Fibroblast of skin of scalp (primary cell): ENCODE measurements around the gene TRIM28.
"Not testable (repeated sequence)": the region's sequence is repeated elsewhere in the genome, so short reads cannot be mapped to it uniquely, and the experiment has no call there.

Experiments used
- DNase-seq: peaks from one replicate; pipeline ENCODE4 v3.0.0-alpha.2; 2013

TRIM28 gene

DNA sequence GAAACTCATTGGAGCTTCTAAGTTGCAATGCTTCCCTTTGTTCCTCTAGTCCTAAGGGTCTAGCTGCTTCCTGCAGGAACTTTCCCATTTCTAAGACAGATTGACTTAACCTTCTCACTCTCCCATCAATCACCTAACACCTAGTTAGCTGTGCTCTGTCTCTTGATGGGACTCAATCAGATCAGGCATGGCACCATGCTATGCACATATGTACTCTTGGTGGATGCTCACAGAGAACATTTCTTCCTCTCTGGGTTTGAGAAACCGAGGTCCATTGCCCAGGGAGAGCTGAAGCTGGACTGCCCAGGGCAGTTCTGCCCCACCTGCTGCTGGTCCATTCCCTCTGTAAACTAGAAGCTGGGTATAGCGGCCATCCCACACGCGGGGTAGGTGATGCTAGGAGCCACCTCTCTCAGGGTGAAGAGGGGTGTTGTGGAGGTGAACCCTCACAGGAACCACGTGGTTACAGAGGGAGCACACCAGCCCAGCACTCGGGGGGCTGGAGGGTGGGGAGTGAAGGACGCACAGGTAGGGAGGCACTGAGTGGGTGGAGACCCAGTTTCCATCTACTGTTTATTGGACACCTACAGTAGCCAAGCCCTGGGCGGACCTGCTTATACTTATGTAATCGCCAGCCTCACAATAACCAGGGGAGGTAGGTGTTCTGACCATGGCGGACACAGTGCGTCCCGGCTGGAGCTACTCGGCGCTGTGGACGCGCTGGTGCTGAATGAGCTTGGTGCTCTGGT lies 17.7 kb downstream of the TRIM28 start:
- no peak for DNase-seq

DNA sequence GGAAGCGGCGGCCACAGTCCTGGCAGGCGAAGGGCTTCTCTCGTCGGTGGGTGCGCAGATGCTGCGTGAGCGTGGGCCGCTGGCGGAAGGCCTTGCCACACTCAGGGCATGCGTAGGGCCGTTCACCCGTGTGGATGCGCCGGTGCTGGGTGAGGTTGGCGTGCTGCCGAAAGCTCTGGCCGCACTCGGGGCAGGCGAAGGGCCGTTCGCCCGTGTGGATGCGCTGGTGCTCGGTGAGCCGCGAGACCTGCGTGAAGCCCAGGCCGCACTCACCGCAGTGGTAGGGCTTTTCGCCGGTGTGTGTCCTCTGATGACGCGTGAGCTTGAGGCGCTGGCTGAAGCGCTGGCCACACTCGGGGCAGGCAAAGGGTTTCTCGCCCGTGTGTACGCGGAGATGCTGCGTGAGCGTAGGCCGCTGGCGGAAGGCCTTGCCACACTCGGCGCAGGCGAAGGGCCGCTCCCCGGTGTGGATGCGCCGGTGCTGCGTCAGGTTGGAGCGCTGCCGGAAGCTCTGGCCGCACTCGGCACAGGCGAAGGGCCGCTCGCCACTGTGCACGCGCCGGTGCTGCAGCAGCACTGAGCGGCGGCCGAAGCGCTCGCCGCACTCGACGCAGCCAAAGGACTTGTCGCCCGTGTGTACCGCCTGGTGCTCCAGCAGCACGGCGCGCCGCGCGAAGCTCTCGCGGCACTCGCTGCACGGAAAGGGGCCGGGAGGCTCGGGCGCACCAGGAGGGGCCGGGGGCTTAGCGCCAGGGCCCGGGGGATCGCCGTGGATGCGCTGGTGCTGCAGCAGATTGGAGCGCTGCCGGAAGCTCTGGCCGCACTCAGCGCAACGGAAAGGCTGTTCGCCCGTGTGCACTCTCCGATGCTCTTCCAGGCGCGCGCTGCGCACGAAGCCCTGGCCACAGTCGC lies 18.5 kb downstream of the TRIM28 start:
- DNase-seq, result peak; percentile 17

DNA sequence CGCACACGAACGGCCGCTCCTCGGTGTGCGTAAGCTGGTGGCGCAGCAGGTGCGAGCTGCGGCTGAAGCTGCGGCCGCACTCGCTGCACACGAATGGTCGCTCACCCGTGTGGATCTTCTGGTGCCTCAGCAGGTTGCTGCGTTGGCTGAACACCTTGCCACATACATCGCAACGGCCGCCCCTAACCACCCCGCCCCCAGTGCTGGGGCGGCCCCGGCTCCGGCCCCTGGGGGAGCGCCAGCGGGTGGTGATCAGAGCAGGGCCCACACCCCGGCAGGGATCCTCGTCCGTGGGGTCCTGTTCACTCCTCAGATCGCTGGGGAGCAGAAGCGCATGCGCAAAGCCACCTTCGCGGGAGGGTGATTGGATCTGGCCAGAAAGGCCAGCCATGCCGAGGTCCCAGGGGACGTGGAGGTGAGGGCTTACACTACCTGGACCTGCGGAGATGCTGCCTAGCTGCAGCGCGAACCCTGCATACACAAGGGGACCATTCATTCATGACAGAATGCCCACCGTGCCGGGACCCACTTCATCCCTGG lies 19.2 kb downstream of the TRIM28 start:
- no peak for DNase-seq

DNA sequence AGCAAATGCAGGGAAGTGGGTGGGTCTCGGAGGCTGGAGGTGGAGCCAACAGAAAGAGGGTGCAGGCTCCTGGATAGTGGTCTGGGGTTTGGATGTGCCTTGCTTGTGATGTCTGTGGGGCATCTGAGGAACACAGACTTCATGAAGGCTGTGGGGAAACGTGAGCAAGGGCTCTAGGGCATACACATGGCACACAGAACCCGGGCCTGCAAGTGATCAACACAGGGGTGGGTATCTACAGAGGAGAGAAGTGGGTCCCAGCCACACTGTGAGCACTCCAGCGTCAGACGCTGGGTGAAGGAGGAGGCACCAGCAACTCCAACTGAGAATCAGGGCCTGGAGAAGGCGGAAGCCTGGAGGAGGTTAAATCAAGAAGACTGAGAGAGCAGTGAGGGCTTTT lies 20.0 kb downstream of the TRIM28 start:
- DNase-seq, result no peak

DNA sequence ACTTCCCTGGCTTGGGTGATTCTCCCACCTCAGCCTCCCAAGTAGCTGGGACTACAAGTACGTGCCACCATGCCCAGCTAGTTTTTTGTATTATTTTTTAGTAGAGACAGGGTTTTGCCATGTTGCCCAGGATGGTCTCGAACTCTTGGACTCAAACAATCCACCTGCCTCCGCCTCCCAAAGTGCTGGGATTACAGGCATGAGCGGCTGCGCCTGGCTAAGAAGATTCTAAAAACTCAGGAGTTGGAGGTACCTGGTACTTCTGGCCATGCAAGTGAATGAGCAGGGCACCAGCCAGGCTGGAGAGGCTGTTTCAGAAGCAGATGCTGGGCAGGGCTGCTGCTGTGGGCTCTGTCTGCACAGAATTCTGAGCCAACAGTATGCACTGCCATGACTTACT lies 23.1 kb downstream of the TRIM28 start:
- DNase-seq, result no peak

DNA sequence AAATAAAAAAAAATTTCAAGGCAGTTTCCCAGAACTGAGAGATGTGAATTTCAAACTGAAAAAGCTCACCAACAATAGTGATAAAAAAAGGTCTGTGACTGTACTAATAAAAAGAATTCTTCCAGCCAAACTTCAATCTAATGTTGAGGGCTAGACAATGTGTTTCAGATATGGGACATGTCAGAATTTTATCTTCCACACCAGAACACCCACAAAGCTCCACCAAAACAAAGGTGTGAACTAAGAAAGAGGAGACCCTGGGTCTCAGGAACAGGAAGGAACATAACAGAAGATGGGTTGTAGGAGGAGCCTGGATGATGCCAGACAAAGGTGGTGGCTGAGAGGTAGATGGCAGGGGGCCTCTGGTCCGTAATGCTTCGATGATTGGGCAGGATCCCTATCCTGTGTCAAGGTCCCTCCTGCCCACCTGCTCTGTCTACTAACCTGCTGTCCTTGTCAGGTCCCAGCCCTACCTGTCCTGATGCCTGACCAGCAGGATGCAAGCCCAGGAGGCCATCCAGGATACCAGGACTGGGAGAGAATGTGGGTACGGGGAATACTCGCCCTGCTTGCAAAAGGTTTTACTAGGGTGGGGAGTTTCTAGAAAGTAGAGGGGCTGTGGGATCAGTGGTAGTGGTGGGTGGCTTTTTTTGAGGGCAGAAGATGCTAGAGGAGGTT lies 24.7 kb downstream of the TRIM28 start:
- no peak for DNase-seq

DNA sequence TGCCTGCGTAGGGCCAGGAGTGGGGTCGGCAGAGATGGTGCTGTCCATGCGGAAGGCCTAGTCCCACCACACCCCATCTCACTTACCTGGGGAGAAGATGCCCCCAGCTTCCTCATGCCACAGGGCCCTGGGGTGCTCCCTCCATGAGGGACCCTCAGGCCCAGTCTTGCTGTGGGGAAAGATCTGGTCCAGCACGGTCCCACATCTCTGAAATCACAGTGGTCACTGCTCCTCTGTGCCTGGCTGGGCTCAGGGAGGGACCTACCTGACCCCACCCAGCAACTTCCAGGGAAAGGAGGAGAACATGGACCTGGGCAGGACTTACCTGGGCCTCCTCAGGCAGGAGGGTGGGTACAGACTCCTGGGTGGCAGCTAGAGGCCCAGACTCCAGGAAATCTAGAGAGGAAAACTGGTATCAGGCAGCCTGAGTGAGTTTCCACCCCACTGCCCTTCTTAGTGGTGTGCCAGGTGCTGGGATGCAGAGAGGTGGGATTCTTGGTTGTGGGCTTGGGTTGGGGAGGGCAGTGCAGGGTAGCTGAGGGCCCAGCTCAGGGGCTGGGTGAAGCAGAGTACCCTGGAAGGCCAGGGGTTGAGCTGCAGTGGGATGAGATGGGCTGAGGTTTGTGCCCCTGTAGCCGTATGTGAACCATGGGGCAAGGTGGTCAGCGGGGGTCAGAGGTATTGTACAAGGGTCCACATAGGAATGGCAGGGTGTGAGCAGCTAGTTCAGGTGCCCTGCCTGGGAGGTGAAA lies 25.5 kb downstream of the TRIM28 start:
- DNase-seq, result no peak

DNA sequence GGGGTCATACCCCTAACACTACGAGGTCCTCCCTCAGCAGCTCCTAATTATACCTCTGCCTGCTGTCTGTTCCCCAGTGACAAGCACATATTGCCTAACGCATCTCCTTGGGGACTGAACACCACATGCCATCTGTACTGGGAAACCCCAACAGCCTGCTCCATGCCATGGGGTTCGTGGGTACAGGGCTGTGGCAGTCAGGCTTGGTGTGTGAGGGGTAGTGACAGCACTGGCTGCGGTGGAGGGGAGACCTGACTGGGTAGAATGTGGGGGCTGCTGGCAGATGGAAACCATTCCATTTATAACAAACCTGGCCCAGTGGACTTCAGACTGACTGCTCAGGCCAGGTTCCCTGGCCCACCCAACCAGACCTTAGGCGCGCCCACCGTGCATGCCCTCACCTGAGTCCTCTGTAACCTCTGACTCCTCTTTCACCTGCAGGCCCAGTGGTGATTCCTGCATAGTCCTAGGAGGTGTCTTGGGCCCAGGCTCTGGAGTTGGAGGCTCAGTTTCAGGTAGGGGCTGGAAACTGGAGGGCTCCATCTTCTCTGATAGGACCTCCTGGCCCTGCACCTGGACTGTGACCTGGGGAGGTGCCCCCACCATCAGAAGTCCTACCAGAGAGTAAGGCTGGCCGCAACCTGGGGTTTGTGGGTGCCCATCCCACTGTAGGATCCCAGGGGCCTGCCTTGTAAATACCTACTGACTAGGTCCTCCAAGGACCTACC lies 26.2 kb downstream of the TRIM28 start:
- DNase-seq, result no peak

DNA sequence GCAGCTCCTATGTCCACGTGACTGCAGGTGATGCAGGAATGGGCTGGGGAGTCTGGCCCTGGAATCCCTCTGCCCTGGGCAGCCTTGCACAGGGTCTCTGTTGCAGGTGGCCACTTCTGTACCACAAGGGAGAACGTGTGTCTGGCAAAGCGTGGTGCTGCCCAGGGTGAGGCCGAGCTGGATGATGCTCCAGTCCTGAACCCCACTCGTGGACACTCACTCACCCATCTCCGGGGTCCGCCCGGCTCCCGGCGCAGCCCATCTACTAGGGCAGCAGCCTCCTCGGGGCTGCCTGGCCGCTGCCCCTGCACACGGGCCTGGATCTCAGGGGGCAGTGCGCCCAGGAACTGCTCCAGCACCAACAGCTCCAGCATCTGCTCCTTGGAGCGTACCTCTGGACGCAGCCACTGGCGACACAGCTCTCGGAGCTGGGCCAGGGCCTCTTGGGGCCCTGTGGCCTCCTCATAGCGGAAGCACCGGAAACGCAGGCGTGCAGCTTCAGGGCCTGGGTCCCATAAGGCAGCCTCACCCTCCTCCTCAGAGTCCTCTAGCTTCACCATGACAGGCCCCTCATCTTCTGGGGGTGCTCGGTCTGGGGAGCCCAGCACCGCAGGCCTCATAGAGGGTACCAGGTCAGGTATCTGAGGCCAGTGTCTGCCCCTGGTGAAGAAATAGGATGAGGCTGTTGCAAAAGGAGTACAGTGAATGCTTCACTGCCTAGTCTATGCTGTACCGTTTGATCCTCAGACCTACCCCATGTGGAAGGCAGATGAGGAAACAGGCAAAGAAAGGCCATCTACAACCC lies 27.1 kb downstream of the TRIM28 start:
- DNase-seq, result no peak

DNA sequence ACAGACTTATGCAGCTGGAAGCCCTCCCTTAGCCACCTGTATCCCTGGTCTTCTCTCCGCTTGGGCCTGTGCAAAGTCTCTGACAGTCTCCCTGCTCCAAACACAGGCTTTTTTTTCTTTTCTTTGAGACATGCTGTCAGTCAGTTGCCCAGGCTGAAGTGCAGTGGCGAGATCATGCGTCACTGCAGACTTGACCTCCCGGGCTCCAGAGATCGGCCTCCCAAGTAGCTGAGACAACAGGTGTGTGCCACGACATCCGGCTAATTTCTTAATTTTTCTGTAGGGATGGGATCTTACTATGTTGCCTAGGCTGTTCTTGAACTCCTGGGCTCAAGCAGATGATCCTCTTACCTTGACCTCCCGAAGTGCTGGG lies 27.7 kb downstream of the TRIM28 start:
- no peak for DNase-seq

DNA sequence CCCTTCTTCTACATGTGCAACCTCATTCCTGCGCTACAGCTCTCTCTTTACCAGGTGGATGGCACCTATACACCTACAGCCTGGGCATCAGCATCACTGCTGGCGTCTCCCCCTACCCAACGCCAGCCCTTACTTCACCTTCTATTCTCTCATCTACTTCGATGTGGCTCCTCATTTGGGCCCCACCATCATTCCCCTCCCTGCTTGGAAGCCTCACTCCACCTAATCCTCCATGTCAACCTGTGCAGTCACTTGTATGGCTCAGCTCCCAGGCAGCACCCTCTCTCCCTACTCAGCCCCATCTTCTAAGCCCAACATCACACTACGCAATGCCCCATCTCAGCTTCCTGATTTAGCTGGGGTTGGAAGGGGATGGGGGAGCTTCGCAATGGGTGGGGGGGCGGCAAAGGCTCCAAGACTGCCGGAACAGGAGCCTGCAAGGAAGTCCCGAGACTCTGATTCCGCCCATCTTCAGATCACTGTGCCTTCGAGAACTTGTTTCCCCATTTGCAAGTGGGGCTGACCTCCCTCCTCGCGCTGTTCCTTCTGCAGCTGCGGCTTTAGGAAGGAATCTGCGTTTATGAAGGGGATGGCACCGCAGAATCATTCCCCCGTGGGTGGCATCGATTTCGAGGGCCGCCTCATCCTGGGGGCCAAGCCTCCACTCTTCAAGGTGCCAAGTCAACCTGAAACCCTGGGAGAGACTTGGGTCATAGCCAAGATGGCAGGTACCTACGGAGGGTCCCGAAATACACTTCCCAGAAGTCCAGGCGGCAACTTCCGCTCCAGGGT lies 28.4 kb downstream of the TRIM28 start:
- no peak for DNase-seq

DNA sequence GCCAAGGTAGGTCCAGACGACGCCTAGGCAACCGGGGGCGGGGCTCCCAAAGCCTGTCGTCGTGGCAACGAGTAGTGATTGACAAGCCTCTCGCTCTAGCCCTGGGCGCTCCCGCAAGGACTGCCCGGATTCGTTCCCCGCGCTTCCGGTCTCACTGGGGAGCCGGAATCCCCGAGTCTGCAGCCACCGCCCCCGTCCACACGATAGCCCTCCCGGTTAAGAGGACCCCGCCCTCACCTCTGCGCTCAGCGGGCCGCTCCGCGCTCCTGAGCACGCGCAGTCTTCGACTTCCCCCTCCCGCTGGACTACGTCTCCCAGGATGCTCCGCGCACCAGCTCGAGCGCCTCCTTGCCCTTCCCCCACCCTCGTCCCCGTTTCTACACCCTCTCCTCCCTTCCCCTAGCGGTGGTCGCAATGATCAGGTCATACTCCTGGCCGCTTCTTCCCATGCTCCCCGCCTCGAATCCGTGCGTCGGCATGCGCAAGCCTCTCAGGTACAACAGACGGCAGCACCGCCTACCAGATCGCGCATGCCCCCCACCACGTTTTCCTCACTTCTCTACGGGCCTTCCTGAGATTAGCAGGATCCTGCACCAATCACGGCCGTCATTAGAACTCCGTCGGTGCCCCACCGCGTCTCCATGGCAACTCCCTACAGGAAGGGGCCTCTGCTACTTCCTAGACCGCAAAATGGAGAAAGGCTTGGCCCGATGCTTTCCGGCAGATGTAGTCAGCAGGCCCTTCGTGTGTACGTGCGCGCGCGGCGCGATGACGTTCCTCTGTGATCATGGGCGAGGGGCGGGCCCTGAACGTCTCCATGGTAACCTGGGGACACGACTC lies 29.2 kb downstream of the TRIM28 start, which contains the start of gene MZF1:
Gene MZF1, minus strand, starts transcription at position 518 of the 840 bp plus-strand sequence. CDS start 1,946 bp downstream, outside the sequence.
- DNase-seq, result peak; percentile 100

DNA sequence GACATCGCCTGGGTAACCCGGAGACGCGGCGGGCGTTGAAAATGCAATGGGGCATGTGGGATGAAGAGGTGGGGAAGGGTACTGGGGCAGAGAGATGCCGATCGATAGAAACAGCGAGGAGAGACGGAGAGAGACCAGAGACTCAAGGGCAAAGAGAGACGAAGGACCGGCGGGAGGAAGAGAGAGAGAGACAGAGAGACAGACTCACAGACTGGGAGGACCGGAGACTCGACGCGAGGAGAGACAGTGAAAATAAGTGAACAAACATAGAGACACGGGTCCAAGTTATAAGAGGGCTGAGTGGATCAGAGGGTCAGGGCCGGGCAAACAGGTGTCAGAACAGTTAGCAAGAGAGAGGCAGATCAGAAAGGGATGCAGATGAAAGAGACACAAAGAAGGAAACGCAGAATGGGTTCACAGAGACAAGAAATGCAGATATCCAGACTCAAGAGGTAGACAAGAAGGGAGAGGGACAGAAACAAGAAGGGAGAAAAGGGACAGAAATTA lies 29.8 kb downstream of the TRIM28 start:
- no peak for DNase-seq

DNA sequence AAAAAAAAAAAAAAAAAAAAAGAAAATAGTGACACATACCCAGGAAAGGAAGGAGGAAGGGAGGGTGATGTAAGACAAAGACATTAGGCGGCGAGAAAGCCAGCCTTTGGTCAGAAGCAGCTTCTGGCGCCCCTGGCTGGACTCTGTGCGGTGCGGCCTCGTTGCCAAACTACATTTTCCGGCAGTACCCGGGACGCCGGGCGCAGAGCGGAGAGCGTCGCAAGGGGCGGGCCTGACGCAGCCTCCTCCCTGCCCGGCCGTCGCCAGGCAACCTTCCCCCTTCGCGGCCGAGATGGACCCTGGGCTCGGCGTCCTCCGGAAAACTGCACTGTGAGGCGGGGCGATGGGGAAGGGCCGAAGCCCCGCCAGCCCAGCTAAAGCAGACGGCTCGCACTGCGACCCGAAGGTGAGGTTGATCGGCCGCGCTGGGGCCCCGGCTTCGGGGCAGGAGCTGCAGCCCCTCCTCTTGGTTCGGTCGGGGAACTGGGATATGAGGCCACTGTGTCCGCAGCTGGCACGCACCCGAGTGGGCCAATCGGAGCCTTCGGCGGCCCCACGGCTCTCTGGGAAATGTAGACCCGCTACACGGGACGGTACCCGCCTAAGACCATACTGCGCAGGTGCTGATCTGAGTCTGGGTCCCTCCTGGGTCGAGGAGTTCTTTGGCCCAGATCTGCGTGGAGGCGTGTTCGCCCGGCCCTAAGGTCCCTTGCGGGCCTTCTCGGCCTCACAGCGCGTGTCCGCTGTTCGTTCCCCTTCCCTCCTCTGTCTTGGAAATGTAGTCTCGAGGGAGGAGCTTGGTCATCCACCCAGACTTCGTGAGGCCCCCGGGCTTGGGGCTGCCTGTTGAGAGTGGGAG lies 31.5 kb downstream of the TRIM28 start:
- DNase-seq, result peak; percentile 94

DNA sequence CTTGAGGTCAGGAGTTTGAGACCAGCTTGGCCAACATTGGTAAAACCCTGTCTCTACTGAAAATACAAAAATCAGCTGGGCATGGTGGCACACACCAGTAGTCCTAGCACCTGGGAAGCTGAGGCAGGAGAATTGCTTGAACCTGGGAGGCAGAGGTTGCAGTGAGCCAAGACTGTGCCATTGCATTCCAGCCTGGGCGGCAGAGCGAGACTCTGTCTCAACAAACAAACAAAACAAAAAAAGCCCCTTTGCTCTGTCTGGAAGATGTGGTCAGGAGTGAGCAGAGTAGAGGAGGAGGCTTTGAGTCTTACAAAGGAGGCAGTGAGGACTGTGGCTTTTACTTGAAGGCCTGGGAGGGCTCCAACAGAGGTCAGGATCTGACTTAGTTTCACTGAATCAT lies 33.7 kb downstream of the TRIM28 start:
- not testable (repeated sequence) for DNase-seq

DNA sequence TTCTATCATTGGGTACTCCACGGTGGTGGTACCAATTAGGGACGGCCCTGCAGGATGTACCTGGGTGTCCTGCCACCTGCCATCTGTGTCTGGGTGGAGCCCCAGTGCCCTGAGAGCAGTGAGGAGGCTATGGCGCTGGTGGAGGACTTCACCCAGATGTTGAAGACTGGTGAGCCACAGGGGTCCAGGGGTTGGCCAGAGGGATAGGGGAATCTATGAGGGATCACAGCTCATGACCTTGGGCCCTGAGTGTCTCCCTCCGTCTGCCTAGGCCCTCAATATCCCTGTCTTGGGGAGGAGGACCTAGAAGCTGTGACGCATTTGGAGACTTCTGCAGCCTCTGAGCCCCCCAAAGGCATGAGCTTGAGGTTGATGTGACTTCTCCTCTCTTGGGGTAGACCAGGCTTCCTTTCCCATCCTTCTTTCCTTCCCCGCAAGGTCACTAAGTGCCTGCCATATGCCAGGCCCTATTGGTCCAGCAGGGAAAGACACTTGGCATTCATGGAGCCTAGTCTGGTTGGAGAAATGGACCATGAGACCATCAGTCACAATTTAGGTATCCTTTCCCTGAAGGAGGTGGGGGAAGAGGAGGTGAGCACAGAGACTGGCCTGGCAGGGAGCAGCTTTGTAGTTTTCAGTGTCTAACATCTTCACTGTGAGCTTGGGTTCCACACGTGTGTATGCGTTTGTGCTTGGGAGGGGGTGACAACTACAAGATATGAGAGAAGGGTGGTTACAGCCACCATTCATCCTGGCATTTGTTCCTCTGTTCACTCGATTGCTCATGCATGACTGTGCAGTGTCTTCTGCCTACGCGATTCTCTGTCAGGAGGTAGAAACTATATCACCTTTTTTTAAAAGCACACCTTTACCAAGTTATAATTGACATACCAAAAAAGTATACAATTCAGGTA lies 34.4 kb downstream of the TRIM28 start:
- DNase-seq, result no peak
